GM23338 (cell line): ENCODE data around the gene ALAD. TPM values are rescaled to one million over a fixed set of nuclear protein-coding genes. Genes with fewer than 3 reads are reported as not detected.

Experiments used
- ATAC-seq: fragments of 200-7000 bp; cut with Tn5 transposase; 3 replicates; pipeline ENCODE4 v1.9.1; 2020
- DNase-seq: peaks from one replicate; pipeline ENCODE4 v3.0.0-alpha.2; 2015; ENCODE audit warnings: low spot score
- H2AFZ ChIP-seq: fragments of 200-600 bp; sonication (generic); 2 replicates; pipeline ENCODE4 v1.8.0; 2016; ENCODE audit warnings: antibody characterized with exemption, mild to moderate bottlenecking, moderate library complexity
- H3F3A ChIP-seq: fragments of 200-600 bp; sonication (generic); replicated peaks from 2 replicates; pipeline ENCODE4 v1.8.0; 2017; ENCODE audit warnings: antibody characterized with exemption, mixed run types, low read depth
- H3K27ac ChIP-seq: fragments of 200-600 bp; sonication (generic); 2 replicates; pipeline ENCODE4 v1.6.1; 2016; ENCODE audit warnings: low read depth
- H3K27me3 ChIP-seq: fragments of 200-600 bp; sonication (generic); 2 replicates; pipeline ENCODE4 v1.8.0; 2016; ENCODE audit warnings: mild to moderate bottlenecking, mixed run types, moderate library complexity; ENCODE audit not compliant: insufficient read depth
- H3K36me3 ChIP-seq: fragments of 200-600 bp; sonication (generic); 2 replicates; pipeline ENCODE4 v1.8.0; 2016; ENCODE audit warnings: mild to moderate bottlenecking; ENCODE audit not compliant: insufficient read depth
- H3K4me1 ChIP-seq: fragments of 200-600 bp; sonication (generic); 2 replicates; pipeline ENCODE4 v1.8.0; 2016; ENCODE audit warnings: mild to moderate bottlenecking, moderate library complexity; ENCODE audit not compliant: insufficient read depth
- H3K4me2 ChIP-seq: fragments of 200-600 bp; sonication (generic); 2 replicates; pipeline ENCODE4 v1.7.1; 2017; ENCODE audit warnings: mixed run types
- H3K4me3 ChIP-seq: fragments of 200-600 bp; sonication (generic); 2 replicates; pipeline ENCODE4 v1.6.1; 2016; ENCODE audit warnings: mixed run types
- H3K79me2 ChIP-seq: fragments of 200-600 bp; sonication (generic); replicated peaks from 2 replicates; pipeline ENCODE4 v1.8.0; 2017; ENCODE audit warnings: mild to moderate bottlenecking; ENCODE audit not compliant: insufficient read depth
- H3K9me2 ChIP-seq: fragments of 200-600 bp; sonication (generic); 2 replicates; pipeline ENCODE4 v1.8.0; 2017; ENCODE audit not compliant: insufficient read depth
- H4K20me1 ChIP-seq: fragments of 200-600 bp; sonication (generic); replicated peaks from 2 replicates; pipeline ENCODE4 v1.8.0; 2017; ENCODE audit warnings: mild to moderate bottlenecking; ENCODE audit not compliant: insufficient read depth
- H3K27ac Mint-ChIP-seq: 2 replicates; pipeline ENCODE4 v1.8.0; 2020; ENCODE audit warnings: inconsistent platforms, mild to moderate bottlenecking, moderate library complexity, mixed read lengths
- H3K27me3 Mint-ChIP-seq: 3 replicates; pipeline ENCODE4 v1.8.0; 2022; ENCODE audit warnings: low read depth, mild to moderate bottlenecking, moderate library complexity, mixed read lengths, inconsistent platforms; ENCODE audit not compliant: insufficient read depth, poor library complexity
- H3K36me3 Mint-ChIP-seq: 3 replicates; pipeline ENCODE4 v1.8.0; 2021; ENCODE audit warnings: low read depth, mild to moderate bottlenecking, inconsistent platforms, moderate library complexity, mixed read lengths
- H3K4me1 Mint-ChIP-seq: 3 replicates; pipeline ENCODE4 v1.8.0; 2020; ENCODE audit warnings: mild to moderate bottlenecking, inconsistent platforms, mixed read lengths
- H3K4me3 Mint-ChIP-seq: 3 replicates; pipeline ENCODE4 v1.8.0; 2021; ENCODE audit warnings: moderate library complexity, mild to moderate bottlenecking, inconsistent platforms, mixed read lengths
- H3K9me3 Mint-ChIP-seq: 3 replicates; pipeline ENCODE4 v1.8.0; 2020; ENCODE audit warnings: moderate library complexity, mild to moderate bottlenecking, inconsistent platforms, mixed read lengths
- CREB1 ChIP-seq: fragments of 250-450 bp; sonication (Bioruptor Pico); IDR thresholded peaks from 2 replicates; pipeline ENCODE4 v1.5.0; 2020; ENCODE audit warnings: low read depth, mild to moderate bottlenecking, moderate library complexity
- CTCF ChIP-seq, 2 experiments: fragments of 200-600 bp in 1 of 2; sonication (generic) in 1 of 2; conservative IDR thresholded peaks; 2 replicates each; pipeline versions ENCODE4 v1.5.1 to v1.6.1; 2016 to 2017; ENCODE audit warnings: antibody characterized with exemption in 2 of 2, low read depth in 2 of 2, mild to moderate bottlenecking in 2 of 2, moderate library complexity in 1 of 2
- ETS1 ChIP-seq: IDR thresholded peaks from 2 replicates; pipeline ENCODE4 v1.6.1; 2016; ENCODE audit warnings: antibody characterized with exemption
- EZH2 ChIP-seq: fragments of 200-600 bp; sonication (generic); IDR thresholded peaks from one replicate; pipeline ENCODE4 v1.8.0; 2017; ENCODE audit warnings: antibody characterized with exemption, mild to moderate bottlenecking, low read depth; ENCODE audit not compliant: unreplicated experiment
- EZH2phosphoT487 ChIP-seq: fragments of 200-600 bp; sonication (generic); IDR thresholded peaks from one replicate; pipeline ENCODE4 v1.8.1; 2018; ENCODE audit warnings: antibody characterized with exemption; ENCODE audit not compliant: unreplicated experiment
- JUNB ChIP-seq: IDR thresholded peaks from one replicate; pipeline ENCODE4 v1.6.1; 2016; ENCODE audit warnings: antibody characterized with exemption; ENCODE audit not compliant: unreplicated experiment
- POLR2AphosphoS5 ChIP-seq: IDR thresholded peaks from 2 replicates; pipeline ENCODE4 v1.6.1; 2016; ENCODE audit warnings: antibody characterized with exemption, low read depth
- STAT1 ChIP-seq: IDR thresholded peaks from one replicate; pipeline ENCODE4 v1.6.1; 2016; ENCODE audit warnings: antibody characterized with exemption; ENCODE audit not compliant: unreplicated experiment
- ZNF114 ChIP-seq: fragments of 250-450 bp; sonication (Bioruptor Pico); IDR thresholded peaks from 2 replicates; pipeline ENCODE4 v1.5.0; 2020; ENCODE audit warnings: mild to moderate bottlenecking, moderate library complexity
- ZNF331 ChIP-seq: fragments of 250-450 bp; sonication (Bioruptor Pico); IDR thresholded peaks from 2 replicates; pipeline ENCODE4 v1.5.0; 2020; ENCODE audit warnings: low read depth, mild to moderate bottlenecking, moderate library complexity
- ZNF462 ChIP-seq: fragments of 250-450 bp; sonication (Bioruptor Pico); IDR thresholded peaks from 2 replicates; pipeline ENCODE4 v1.5.0; 2020; ENCODE audit warnings: mild to moderate bottlenecking, moderate library complexity
- polyA plus RNA-seq: library from polyadenylated mRNA; unstranded; fragments of >200 nt; fragmentation: Nextera tagmentation; extraction: Ambion mirVana; gene quantifications from 2 replicates; pipeline ENCODE4 v1.2.1, GENCODE V29; 2016
- total RNA-seq: library from RNA; depleted of rRNA; stranded (reverse); fragments of >200 nt; shearing (Covaris generic); gene quantifications from 2 replicates; pipeline ENCODE4 v1.2.3, GENCODE V29; 2014

The ALAD gene
- total and polyA plus RNA-seq, 2 experiments from 2014 or later = 7.1 to 10.1 TPM

- no peaks in the 10 kb centered on the region for H3K79me2 ChIP-seq
- no peaks in the 10 kb centered on the region for H3K4me1 ChIP-seq
- Mint-ChIP-seq H3K4me1 (peaks cover 4% of the 10 kb centered on the region), H3K27ac (no peak overlapping the region; the same call in 1 of the 2 replicates), H3K4me3 (no peak overlapping the region), H3K36me3 (peaks cover 6% of the 10 kb centered on the region; the same call in 2 of the 3 replicates), H3K27me3 (peaks cover 2% of the 10 kb centered on the region), H3K9me3 (no peaks in the 10 kb centered on the region)
- H3K4me3 ChIP-seq = no peak overlapping the region
- no peaks in the 10 kb centered on the region for H3F3A ChIP-seq
- H3K27ac ChIP-seq = no peak overlapping the region
- no peak for TF ChIP-seq CREB1 (CRISPR knock-in tag)
- TF ChIP-seq ETS1 = no peak
- no peak for TF ChIP-seq ZNF331 (CRISPR knock-in tag)
- TF ChIP-seq STAT1 = no peak
- H2AFZ ChIP-seq = no peak overlapping the region
- no peak overlapping the region for H3K4me2 ChIP-seq
- no peaks in the 10 kb centered on the region for H4K20me1 ChIP-seq
- H3K9me2 ChIP-seq = no peaks in the 10 kb centered on the region
- no peaks in the 10 kb centered on the region for H3K27me3 ChIP-seq
- ATAC-seq (no peak), DNase-seq (no peak)
- no peaks in the 10 kb centered on the region for H3K36me3 ChIP-seq
Observed at GRCh38 chr9:113372059-113372458, 29.0 kb downstream of the ALAD start.

GRCh38 chr9:113370806-113371325 lies 30.2 kb downstream of the ALAD start:
- Mint-ChIP-seq H3K27me3 (peaks cover 2% of the 10 kb centered on the region), H3K4me3 (no peak overlapping the region), H3K4me1 (peaks cover 4% of the 10 kb centered on the region), H3K9me3 (no peaks in the 10 kb centered on the region), H3K36me3 (peaks cover 6% of the 10 kb centered on the region; the same call in 2 of the 3 replicates), H3K27ac (no peak overlapping the region)
- Histone ChIP-seq H3K4me2 (no peak overlapping the region), H3K27me3 (no peaks in the 10 kb centered on the region), H4K20me1 (no peaks in the 10 kb centered on the region), H3K4me3 (no peak overlapping the region), H3F3A (no peaks in the 10 kb centered on the region), H2AFZ (no peak overlapping the region), H3K36me3 (no peaks in the 10 kb centered on the region), H3K4me1 (no peaks in the 10 kb centered on the region), H3K27ac (no peak overlapping the region), H3K9me2 (no peaks in the 10 kb centered on the region), H3K79me2 (no peaks in the 10 kb centered on the region)
- ATAC-seq = no peak; the same call in 2 of the 3 replicates
- DNase-seq = no peak
- TF ChIP-seq JUNB (no peak), ETS1 (no peak), ZNF114 (no peak), EZH2phosphoT487 (no peak), POLR2AphosphoS5 (no peak), ZNF331 (CRISPR knock-in tag) (no peak), EZH2 (no peak), CREB1 (CRISPR knock-in tag) (no peak), STAT1 (no peak), ZNF462 (CRISPR knock-in tag) (no peak), CTCF (conservative IDR thresholded peaks at IDR 0.05; ENCODE audit: low read depth in 2 of 2) (no peak)
